Memory B cell (primary cell): ENCODE results near the gene STRA6.

Source experiments
- ATAC-seq: fragments of 150-1000 bp; cut with Tn5 transposase; 2 replicates; pipeline ENCODE4 v1.10.0; 2021; ENCODE audit warnings: low read depth, mild to moderate bottlenecking, moderate library complexity
- DNase-seq, 2 donors: peaks; one replicate each; pipeline ENCODE4 v3.0.0; 2022; ENCODE audit warnings: low spot score in 2 of 2
- H3K27ac Mint-ChIP-seq: one replicate; pipeline ENCODE4 v1.8.0; 2022; ENCODE audit warnings: mild to moderate bottlenecking, moderate library complexity, mixed read lengths
- H3K27me3 Mint-ChIP-seq: one replicate; pipeline ENCODE4 v1.8.0; 2022; ENCODE audit warnings: mixed read lengths
- H3K36me3 Mint-ChIP-seq: one replicate; pipeline ENCODE4 v1.8.0; 2022; ENCODE audit warnings: mild to moderate bottlenecking, mixed read lengths
- H3K4me1 Mint-ChIP-seq: one replicate; pipeline ENCODE4 v1.8.0; 2022; ENCODE audit warnings: mixed read lengths
- H3K4me3 Mint-ChIP-seq: one replicate; pipeline ENCODE4 v1.8.0; 2022; ENCODE audit warnings: mild to moderate bottlenecking, moderate library complexity, mixed read lengths
- H3K9me3 Mint-ChIP-seq: one replicate; pipeline ENCODE4 v1.8.0; 2022; ENCODE audit warnings: mixed read lengths

STRA6 gene

DNA sequence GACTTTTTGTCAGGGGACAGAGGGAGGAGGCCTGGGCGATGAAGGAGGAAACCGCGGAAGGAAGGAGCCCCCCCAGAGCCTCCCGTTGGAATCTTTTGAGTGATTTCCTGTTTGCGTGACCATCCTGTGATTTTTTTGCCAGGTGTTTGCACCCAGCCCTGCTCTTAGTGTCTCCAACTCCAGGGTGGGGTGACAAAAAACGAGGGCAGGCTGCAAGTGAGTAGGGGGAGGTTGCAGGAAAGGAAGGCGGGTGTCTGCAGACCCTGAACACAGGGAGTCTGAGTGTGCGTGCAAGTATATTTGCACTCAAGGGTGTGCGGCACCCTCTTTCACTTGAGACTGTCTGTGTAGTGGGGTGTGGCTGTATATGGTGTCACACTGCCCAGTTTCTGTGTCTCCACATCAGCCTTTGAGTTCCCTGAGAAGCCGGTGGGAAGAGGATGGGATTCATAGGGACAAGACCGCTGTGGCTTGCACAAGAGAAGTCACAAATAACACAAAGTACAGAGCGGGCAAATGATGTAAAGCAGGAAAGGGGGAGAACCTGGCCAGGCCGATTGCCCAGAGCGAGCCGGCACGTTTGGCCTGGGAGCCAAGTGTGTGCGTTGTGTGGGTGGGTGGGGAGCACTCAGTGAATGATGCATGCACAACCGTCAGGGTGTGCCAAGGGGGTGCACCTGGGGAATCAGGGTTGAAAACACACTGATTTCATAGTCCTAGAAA lies 65.6 kb downstream of the STRA6 start:
- Mint-ChIP-seq H3K36me3 (no peaks in the 10 kb centered on the region), H3K4me1 (peaks cover 10% of the 10 kb centered on the region), H3K27me3 (peaks cover 28% of the 10 kb centered on the region), H3K4me3 (peak overlapping the region; percentile 70), H3K27ac (no peak overlapping the region), H3K9me3 (no peaks in the 10 kb centered on the region)
- DNase-seq (no peak), ATAC-seq (no peak)

DNA sequence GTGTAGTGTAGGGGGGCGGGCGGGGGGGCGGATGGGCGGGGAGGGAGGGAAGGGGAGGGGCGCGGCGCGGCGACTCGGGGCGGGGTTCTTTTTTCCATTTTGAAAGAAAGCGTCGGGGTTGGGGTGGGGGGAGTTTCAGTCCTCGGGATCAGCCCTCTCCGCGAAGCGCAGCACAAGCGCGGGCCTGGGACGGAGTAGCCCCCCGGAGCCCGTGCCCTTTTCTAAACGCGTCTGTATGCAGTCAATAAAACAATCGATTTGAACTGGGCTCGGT lies 66.1 kb downstream of the STRA6 start:
- no peak for DNase-seq
- peaks cover 32% of the 10 kb centered on the region for H3K27me3 Mint-ChIP-seq
- H3K27ac Mint-ChIP-seq, result no peak overlapping the region
- H3K9me3 Mint-ChIP-seq, result no peaks in the 10 kb centered on the region
- peak overlapping the region; percentile 70 for H3K4me3 Mint-ChIP-seq
- peaks cover 2% of the 10 kb centered on the region for H3K36me3 Mint-ChIP-seq
- ATAC-seq, result no peak
- peaks cover 13% of the 10 kb centered on the region for H3K4me1 Mint-ChIP-seq

DNA sequence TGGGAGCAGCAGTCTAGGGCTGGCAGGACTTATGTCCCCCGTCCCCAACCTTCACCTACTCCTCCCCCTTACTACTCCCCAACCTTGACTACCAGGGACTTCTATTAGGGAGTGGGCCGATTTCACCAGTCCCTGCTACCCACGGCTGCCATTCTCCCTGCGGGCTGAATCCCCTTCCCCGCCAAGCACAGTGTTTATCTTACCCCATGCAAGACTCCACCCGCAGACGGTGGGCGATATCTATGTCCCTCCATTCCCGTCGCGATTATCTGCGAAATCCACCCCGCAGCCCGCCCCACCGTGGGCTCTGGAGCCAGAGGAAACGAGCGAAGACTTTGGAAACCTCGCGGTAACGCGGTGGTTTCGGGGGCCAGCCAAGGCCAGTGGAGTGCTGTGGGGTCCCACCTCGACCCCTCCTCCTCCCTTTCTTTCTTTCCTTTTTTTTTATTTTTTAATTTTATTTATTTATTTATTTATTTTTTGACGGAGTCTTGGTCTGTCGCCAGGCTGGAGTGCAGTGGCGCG lies 67.5 kb downstream of the STRA6 start:
- H3K27ac Mint-ChIP-seq, result no peak overlapping the region
- H3K4me3 Mint-ChIP-seq, result peak overlapping the region; percentile 29
- peaks cover 42% of the 10 kb centered on the region for H3K27me3 Mint-ChIP-seq
- peaks cover 17% of the 10 kb centered on the region for H3K4me1 Mint-ChIP-seq
- no peaks in the 10 kb centered on the region for H3K9me3 Mint-ChIP-seq
- peaks cover 2% of the 10 kb centered on the region for H3K36me3 Mint-ChIP-seq
- no peak for DNase-seq
- no peak for ATAC-seq

DNA sequence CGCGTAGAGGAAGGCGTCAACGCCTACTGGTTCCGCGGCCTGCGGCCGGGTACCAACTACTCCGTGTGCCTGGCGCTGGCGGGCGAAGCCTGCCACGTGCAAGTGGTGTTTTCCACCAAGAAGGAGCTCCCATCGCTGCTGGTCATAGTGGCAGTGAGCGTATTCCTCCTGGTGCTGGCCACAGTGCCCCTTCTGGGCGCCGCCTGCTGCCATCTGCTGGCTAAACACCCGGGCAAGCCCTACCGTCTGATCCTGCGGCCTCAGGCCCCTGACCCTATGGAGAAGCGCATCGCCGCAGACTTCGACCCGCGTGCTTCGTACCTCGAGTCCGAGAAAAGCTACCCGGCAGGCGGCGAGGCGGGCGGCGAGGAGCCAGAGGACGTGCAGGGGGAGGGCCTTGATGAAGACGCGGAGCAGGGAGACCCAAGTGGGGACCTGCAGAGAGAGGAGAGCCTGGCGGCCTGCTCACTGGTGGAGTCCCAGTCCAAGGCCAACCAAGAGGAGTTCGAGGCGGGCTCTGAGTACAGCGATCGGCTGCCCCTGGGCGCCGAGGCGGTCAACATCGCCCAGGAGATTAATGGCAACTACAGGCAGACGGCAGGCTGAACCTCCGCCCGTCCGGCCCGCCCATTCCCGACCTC lies 68.1 kb downstream of the STRA6 start:
- Mint-ChIP-seq H3K36me3 (peaks cover 2% of the 10 kb centered on the region), H3K27me3 (peaks cover 45% of the 10 kb centered on the region), H3K9me3 (no peaks in the 10 kb centered on the region), H3K27ac (no peak overlapping the region), H3K4me1 (peaks cover 21% of the 10 kb centered on the region), H3K4me3 (peak overlapping the region; percentile 29)
- no peak for ATAC-seq
- peak in 1 of 2 donors; percentile 54 for DNase-seq

DNA sequence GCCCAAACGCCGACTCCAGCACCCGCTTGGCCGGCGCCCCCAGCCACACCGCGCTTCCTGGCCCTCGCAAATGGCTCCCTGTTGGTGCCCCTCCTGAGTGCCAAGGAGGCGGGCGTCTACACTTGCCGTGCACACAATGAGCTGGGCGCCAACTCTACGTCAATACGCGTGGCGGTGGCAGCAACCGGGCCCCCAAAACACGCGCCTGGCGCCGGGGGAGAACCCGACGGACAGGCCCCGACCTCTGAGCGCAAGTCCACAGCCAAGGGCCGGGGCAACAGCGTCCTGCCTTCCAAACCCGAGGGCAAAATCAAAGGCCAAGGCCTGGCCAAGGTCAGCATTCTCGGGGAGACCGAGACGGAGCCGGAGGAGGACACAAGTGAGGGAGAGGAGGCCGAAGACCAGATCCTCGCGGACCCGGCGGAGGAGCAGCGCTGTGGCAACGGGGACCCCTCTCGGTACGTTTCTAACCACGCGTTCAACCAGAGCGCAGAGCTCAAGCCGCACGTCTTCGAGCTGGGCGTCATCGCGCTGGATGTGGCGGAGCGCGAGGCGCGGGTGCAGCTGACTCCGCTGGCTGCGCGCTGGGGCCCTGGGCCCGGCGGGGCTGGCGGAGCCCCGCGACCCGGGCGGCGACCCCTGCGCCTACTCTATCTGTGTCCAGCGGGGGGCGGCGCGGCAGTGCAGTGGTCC lies 68.7 kb downstream of the STRA6 start:
- H3K27me3 Mint-ChIP-seq, result peaks cover 47% of the 10 kb centered on the region
- DNase-seq (no peak), ATAC-seq (no peak)
- peaks cover 26% of the 10 kb centered on the region for H3K4me1 Mint-ChIP-seq
- H3K27ac Mint-ChIP-seq, result peak overlapping the region; percentile 63
- H3K4me3 Mint-ChIP-seq, result no peak overlapping the region
- H3K36me3 Mint-ChIP-seq, result peaks cover 2% of the 10 kb centered on the region
- H3K9me3 Mint-ChIP-seq, result no peaks in the 10 kb centered on the region

DNA sequence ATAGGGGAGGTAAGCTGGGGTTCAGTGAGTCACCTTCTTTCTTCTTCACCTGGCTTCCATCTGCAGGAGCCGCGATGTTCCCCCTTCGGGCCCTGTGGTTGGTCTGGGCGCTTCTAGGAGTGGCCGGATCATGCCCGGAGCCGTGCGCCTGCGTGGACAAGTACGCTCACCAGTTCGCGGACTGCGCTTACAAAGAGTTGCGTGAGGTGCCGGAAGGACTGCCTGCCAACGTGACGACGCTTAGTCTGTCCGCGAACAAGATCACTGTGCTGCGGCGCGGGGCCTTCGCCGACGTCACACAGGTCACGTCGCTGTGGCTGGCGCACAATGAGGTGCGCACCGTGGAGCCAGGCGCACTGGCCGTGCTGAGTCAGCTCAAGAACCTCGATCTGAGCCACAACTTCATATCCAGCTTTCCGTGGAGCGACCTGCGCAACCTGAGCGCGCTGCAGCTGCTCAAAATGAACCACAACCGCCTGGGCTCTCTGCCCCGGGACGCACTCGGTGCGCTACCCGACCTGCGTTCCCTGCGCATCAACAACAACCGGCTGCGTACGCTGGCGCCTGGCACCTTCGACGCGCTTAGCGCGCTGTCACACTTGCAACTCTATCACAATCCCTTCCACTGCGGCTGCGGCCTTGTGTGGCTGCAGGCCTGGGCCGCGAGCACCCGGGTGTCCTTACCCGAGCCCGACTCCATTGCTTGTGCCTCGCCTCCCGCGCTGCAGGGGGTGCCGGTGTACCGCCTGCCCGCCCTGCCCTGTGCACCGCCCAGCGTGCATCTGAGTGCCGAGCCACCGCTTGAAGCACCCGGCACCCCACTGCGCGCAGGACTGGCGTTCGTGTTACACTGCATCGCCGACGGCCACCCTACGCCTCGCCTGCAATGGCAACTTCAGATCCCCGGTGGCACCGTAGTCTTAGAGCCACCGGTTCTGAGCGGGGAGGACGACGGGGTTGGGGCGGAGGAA lies 69.6 kb downstream of the STRA6 start:
- Mint-ChIP-seq H3K36me3 (peaks cover 2% of the 10 kb centered on the region), H3K4me1 (peaks cover 32% of the 10 kb centered on the region), H3K27me3 (peaks cover 47% of the 10 kb centered on the region), H3K9me3 (no peaks in the 10 kb centered on the region), H3K4me3 (no peak overlapping the region), H3K27ac (peak overlapping the region; percentile 63)
- no peak for DNase-seq
- no peak for ATAC-seq

DNA sequence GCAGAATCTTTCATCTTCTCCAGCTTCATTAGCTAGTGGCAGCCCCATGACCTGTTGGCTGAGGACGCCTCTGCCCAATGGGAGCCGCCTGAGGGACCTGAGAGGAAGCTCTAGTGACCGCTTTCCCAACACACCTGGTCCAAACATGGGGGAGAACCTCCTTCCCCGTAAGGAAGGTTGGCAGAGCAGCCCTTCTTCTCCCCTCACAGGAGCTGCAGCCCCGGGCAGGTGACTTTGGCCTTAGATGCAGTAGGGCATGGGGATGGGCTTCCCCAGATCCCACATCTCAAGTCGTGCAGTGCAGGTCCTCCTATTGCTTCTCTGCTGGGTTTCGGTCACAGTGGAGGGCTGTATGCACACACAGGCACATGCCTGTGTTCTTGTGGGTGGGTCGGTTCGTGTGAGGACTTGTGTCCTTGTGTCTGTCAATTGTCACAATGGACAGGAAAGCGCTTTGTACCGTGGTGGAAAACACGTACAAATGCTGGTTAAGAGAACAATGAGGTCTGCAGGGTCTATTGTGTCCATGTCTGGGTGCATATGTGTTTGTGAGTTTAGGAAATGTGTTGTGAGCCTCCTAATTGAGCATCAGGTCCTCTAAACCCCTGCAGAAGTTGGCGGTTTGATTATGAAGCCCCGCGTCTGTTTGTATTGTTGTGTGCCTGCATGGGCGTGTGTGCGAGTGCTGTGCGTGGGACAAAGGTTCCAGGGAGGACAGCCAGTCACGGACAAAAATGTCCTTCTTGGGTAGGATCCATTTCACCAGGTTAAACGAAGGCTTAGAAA lies 70.8 kb downstream of the STRA6 start:
- peak overlapping the region; percentile 41 for H3K4me3 Mint-ChIP-seq

DNA sequence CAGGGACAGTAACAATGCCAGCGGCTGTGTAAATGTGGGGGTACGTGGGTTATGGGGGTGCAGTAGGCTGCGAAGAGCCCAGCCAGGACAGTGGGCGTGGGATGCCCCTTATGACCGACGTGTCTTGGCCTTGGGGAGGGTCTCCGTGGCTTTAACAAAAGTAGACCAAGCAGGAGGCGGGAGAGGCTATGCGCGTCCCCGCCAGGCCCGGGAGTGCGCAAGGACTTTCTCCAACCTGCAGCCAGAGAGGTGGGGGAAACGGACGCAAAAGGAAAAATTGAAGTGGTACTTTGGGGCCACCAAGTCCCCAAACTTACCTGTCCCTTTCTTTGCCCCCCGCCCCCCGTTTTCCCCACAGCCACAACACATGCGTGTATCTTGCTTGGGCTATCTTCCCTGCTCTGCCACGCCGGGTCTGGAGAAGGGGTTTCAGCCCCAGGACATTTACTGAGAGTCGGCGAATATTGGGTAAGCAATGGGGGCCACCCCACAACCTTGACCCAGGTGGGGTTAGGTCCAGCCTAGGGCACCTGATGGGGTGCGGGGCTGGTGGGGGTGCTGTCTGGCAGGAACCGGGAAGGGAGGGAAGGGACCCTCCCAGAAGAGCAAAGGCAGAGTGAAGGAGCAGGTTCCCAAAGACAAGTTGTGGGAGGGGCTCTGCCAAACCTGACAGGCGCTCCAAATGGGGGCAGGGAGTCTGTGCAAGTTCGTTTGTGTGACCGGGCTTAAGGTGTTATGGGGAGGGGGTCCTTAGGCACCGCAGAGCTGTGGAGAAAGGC lies 71.5 kb downstream of the STRA6 start:
- DNase-seq, result no peak
- no peak for ATAC-seq
- Mint-ChIP-seq H3K36me3 (peaks cover 2% of the 10 kb centered on the region), H3K4me3 (no peak overlapping the region), H3K4me1 (peaks cover 26% of the 10 kb centered on the region), H3K9me3 (no peaks in the 10 kb centered on the region), H3K27me3 (peaks cover 37% of the 10 kb centered on the region), H3K27ac (peak overlapping the region; percentile 69)

More for the DNA sequence above, 70.8 kb downstream of the STRA6 start:
- H3K27ac Mint-ChIP-seq, result peak overlapping the region; percentile 87
- DNase-seq (no peak), ATAC-seq (no peak)
- H3K27me3 Mint-ChIP-seq, result peaks cover 39% of the 10 kb centered on the region
- H3K36me3 Mint-ChIP-seq, result peaks cover 2% of the 10 kb centered on the region
- H3K4me1 Mint-ChIP-seq, result peaks cover 29% of the 10 kb centered on the region
- no peaks in the 10 kb centered on the region for H3K9me3 Mint-ChIP-seq

DNA sequence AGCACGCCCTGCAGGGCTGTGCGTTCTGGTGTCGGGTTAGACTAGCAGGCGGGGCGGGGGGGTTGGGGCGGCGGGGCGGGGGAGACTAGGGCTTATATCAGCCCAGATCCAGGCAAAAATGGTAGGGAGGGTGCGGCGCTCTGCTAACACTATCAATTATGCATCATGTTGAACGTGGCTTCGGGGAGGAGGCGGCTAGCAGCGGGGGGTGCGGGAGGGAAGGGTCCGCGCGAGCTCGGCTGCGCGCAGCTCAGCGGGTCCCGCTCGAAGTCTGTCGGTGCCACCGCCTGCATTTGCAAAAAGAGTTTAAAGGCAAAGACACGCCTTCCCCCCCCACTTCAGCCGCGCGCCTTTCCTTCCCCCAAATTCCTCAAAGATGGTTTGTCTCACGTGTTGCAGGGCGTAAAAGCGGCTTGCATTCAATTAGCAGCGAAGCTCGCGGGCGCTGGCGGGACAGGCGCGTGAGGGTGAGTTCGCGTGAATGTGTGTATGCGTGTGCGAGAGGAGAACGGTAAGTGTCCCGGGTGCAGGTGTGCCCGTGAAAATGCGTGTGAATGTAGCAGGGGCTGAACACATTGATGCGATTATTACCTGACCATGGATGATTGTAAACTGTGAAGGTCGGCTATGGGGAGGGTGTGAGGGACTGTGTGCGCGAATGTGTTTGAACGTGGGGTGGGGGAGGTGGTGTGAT lies 72.3 kb downstream of the STRA6 start, which contains the start of gene ISLR2:
ISLR2 (plus strand) TSS at position 432 of the 694 bp plus-strand sequence. CDS start 2,169 bp downstream, outside the sequence.
- ATAC-seq, result no peak
- no peaks in the 10 kb centered on the region for H3K9me3 Mint-ChIP-seq

DNA sequence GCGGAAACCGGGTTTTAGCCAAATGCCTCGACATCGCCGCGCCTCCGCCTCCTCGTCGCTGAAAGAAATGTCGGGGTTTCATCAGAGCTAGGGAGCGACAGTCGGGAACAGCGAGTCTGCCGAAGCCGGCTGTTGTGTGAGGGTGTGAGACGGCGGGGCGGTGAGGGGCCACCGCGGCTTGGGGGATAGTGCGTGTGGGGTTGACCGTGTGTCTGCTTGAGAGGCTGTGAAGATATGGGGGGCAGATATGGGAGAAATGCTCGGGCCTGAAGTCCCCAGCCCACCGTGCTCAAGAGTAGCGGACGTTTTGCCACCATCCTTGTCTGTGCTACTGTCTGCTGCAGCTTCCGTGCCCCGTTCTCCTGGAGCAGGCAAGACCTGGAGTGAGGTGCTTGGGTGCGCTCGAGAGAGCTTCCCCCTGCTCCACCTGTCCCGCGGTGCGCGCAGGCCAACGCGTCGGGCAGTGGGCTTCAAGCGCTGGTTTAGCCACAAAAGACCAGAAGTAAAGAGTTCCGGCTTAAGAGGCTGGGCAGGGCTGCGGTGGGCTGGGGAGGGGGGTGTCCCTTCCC lies 72.9 kb downstream of the STRA6 start:
- Mint-ChIP-seq H3K36me3 (peaks cover 2% of the 10 kb centered on the region), H3K4me3 (peak overlapping the region; percentile 41), H3K27ac (peak overlapping the region; percentile 88), H3K4me1 (peaks cover 24% of the 10 kb centered on the region), H3K9me3 (no peaks in the 10 kb centered on the region), H3K27me3 (peaks cover 33% of the 10 kb centered on the region)
- ATAC-seq (no peak), DNase-seq (no peak)

More for the DNA sequence above, 72.3 kb downstream of the STRA6 start, which contains the start of gene ISLR2:
- DNase-seq, result no peak
- Mint-ChIP-seq H3K4me3 (peak within 1 kb of the TSS; percentile 41), H3K27ac (peak within 1 kb of the TSS; percentile 88), H3K27me3 (peaks cover 37% of the 10 kb centered on the region), H3K4me1 (peaks cover 26% of the 10 kb centered on the region), H3K36me3 (peaks cover 2% of the 10 kb centered on the region)
